ENCODE results near the gene CFAP221.

CFAP221 gene

GRCh38 chr2:119660343-119660658 is 116.1 kb downstream of the CFAP221 start:
- H3K27ac Mint-ChIP-seq = no peak overlapping the region
- H3K36me3 Mint-ChIP-seq (ENCODE audit: low read depth) = no peaks in the 10 kb centered on the region
- no peak overlapping the region for H3K4me3 Mint-ChIP-seq
- no peaks in the 10 kb centered on the region for H3K9me3 Mint-ChIP-seq
- peaks cover 4% of the 10 kb centered on the region for H3K27me3 Mint-ChIP-seq
- H3K4me1 Mint-ChIP-seq (ENCODE audit: low read depth) = peaks cover 2% of the 10 kb centered on the region
- no peak for DNase-seq

GRCh38 chr2:119662297-119662696 is 118.0 kb downstream of the CFAP221 start:
- no peak overlapping the region for H3K27ac Mint-ChIP-seq
- H3K27me3 Mint-ChIP-seq = peaks cover 7% of the 10 kb centered on the region
- no peaks in the 10 kb centered on the region for H3K36me3 Mint-ChIP-seq (ENCODE audit: low read depth)
- H3K9me3 Mint-ChIP-seq = no peaks in the 10 kb centered on the region
- peaks cover 2% of the 10 kb centered on the region for H3K4me1 Mint-ChIP-seq (ENCODE audit: low read depth)
- no peak for DNase-seq
- H3K4me3 Mint-ChIP-seq = no peak overlapping the region

DNA sequence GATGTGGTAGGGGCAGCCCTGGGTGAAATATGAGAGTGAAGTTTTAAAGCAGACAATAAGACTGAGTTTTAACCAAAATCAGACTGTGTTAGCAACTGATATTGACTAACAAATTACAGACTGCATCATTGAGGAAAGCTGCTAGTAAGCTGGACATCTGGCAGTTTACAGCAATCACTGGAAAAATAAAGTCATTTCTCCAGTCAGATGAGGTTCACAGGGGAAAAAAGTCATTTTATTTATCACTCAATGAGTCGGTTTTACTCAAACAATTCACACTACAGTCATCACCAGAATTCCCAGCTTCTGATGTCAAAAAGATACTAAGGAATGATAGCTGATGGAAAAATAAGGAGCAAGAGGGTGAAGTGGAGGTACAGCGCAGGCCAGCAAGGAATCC is 124.3 kb downstream of the CFAP221 start:
- no peak overlapping the region for H3K4me3 Mint-ChIP-seq
- H3K27ac Mint-ChIP-seq = no peak overlapping the region
- no peaks in the 10 kb centered on the region for H3K36me3 Mint-ChIP-seq (ENCODE audit: low read depth)
- H3K27me3 Mint-ChIP-seq = peaks cover 3% of the 10 kb centered on the region
- H3K9me3 Mint-ChIP-seq = no peaks in the 10 kb centered on the region
- no peak for DNase-seq
- H3K4me1 Mint-ChIP-seq (ENCODE audit: low read depth) = peaks cover 3% of the 10 kb centered on the region

DNA sequence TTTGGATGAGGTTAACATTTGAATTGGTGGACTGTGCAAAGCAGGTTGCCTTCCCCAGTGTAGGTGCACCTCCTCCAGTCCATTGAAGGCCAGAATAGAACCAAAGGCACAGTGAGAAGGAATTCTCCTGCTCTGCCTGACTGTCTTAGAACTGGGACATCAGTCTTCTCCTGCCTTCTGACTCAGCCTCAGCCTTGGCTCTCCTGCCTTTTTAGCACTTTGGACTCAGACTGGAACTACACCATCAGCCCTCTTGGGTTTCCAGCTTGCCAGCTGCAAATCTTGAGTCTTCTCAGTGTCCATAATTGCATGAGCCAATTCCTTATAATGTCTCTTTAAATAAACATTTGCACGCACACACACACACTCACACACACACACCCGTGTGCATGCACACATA is 126.8 kb downstream of the CFAP221 start:
- no peak for DNase-seq
- Mint-ChIP-seq H3K4me3 (no peak overlapping the region), H3K27me3 (peaks cover 3% of the 10 kb centered on the region), H3K4me1 (ENCODE audit: low read depth) (peaks cover 3% of the 10 kb centered on the region), H3K9me3 (no peaks in the 10 kb centered on the region), H3K36me3 (ENCODE audit: low read depth) (no peaks in the 10 kb centered on the region), H3K27ac (no peak overlapping the region)

DNA sequence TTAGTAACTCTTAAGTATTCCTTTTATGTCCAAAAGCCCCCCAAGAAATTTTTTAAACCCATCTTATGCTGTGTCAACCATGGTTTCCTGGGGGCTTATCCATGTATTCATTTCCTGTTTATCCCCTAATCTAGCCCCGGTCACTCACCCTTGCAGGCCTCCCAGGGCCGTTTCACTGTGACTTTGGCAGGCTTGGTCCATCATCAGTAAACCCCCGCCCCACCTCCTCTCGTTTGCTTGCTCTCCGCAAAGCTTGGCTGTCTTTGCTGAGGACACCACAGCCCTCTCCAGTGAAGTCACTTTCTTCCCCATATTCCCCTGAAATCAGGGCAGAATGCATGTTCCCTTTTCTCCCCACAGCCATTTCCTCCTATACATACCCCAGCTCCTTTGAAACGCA is 127.5 kb downstream of the CFAP221 start:
- DNase-seq = no peak
- Mint-ChIP-seq H3K9me3 (no peaks in the 10 kb centered on the region), H3K4me1 (ENCODE audit: low read depth) (peaks cover 3% of the 10 kb centered on the region), H3K27me3 (no peaks in the 10 kb centered on the region), H3K27ac (no peak overlapping the region), H3K4me3 (no peak overlapping the region), H3K36me3 (ENCODE audit: low read depth) (no peaks in the 10 kb centered on the region)

- H3K27ac Mint-ChIP-seq = no peak overlapping the region
- peaks cover 3% of the 10 kb centered on the region for H3K4me1 Mint-ChIP-seq (ENCODE audit: low read depth)
- H3K9me3 Mint-ChIP-seq = no peaks in the 10 kb centered on the region
- H3K36me3 Mint-ChIP-seq (ENCODE audit: low read depth) = no peaks in the 10 kb centered on the region
- DNase-seq = no peak
- H3K4me3 Mint-ChIP-seq = no peak overlapping the region
- no peaks in the 10 kb centered on the region for H3K27me3 Mint-ChIP-seq
These were observed 128.1 kb downstream of the CFAP221 start for GRCh38 chr2:119672161-119672862.

DNA sequence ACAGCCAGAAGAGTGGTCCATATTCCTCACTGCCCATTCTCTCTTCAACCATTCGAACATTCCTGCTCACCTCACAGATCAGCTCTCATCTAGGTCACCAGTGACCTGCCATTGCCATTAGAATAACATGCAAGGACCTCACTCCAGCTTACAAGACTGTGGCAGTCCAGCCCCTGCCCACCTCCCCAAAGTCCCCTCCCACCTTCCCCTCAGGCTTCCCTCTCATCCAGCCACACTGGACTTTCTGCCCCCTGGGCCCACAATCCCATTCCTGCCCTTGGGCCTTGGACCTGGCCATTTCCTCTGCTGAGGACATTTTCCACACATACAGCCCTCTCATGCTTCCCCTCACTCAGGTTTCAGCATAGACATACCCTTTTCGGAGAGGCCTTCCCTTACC is 129.5 kb downstream of the CFAP221 start:
- DNase-seq = no peak
- no peaks in the 10 kb centered on the region for H3K36me3 Mint-ChIP-seq (ENCODE audit: low read depth)
- no peak overlapping the region for H3K4me3 Mint-ChIP-seq
- no peaks in the 10 kb centered on the region for H3K27me3 Mint-ChIP-seq
- peaks cover 6% of the 10 kb centered on the region for H3K4me1 Mint-ChIP-seq (ENCODE audit: low read depth)
- no peaks in the 10 kb centered on the region for H3K9me3 Mint-ChIP-seq
- H3K27ac Mint-ChIP-seq = no peak overlapping the region

DNA sequence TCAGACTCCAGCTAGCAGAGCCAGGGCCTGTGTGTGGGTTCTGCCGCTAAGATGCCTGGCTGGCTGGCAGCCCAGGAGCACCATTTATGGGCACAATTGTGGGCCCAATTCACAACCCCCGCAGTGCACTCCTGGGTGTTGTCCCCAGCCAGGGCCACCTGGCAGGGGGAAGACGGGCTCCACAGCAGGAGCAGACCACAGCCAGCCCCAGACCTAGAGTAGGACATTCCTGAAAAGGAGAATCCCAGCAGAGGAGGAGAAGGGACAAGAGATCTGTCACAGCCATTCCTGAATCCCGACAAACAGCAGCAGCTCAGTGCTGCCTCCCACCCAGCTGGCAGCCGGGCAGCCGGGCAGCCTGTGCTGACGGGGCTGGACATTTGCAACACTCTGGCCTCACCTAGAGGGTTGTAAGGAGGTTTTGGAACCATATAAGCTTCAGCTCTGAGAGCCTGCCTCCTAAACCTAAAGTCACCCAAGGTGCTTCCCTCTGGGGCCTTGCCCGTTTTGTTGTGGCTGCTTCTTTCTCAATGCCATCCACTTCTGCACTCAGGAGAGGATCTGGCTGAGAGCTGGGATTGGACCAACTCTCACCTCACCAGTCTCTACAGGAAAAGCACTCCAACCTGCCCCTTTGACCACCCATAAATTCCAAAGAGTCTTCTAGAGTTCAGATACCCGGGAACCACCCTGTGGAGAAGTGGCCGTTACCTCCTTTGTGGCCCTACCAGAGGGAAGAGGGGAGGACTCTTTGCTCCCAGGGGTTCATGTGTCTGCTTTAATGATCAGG is 130.7 kb downstream of the CFAP221 start:
- Mint-ChIP-seq H3K27me3 (no peaks in the 10 kb centered on the region), H3K4me3 (no peak overlapping the region), H3K4me1 (ENCODE audit: low read depth) (peaks cover 13% of the 10 kb centered on the region), H3K27ac (no peak overlapping the region), H3K36me3 (ENCODE audit: low read depth) (peaks cover 9% of the 10 kb centered on the region), H3K9me3 (no peaks in the 10 kb centered on the region)
- no peak for DNase-seq

DNA sequence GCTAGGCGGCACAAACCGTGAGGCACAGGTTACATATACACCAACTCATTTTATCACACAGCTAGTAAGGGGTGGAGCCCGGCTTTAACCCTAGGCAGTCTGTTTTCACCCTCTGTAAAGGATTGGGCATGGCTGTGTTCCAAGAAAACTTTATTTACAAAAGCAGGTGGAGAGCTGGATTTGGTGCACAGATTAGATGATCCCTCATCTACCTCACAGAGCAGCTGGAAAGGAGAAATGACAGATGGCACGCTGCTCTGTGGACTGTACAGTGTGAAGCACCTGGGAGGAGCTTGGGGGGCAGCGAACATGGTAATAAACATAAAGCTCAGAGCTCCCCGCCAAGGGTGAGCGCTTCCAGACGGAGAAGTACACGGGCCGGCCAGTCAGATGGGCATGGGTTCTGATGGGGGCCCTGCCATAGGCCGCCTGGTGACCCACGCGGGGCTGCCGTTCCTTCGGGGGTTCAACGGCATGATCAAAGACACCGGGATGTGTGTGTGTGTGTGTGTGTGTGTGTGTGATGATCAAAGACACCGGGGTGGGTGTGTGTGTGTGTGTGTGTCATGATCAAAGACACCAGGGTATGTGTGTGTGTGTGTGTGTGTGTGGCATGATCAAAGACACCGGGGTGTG is 133.9 kb downstream of the CFAP221 start:
- Mint-ChIP-seq H3K27me3 (no peaks in the 10 kb centered on the region), H3K4me1 (ENCODE audit: low read depth) (peaks cover 39% of the 10 kb centered on the region), H3K36me3 (ENCODE audit: low read depth) (peaks cover 41% of the 10 kb centered on the region), H3K9me3 (no peaks in the 10 kb centered on the region), H3K4me3 (peak overlapping the region; percentile 85), H3K27ac (peak overlapping the region; percentile 66)
- DNase-seq = peak; percentile 50

GRCh38 chr2:119679526-119679837 is 135.2 kb downstream of the CFAP221 start:
- Mint-ChIP-seq H3K27me3 (no peaks in the 10 kb centered on the region), H3K36me3 (ENCODE audit: low read depth) (peaks cover 44% of the 10 kb centered on the region), H3K4me3 (peak overlapping the region; percentile 85), H3K9me3 (no peaks in the 10 kb centered on the region), H3K27ac (peak overlapping the region; percentile 94), H3K4me1 (ENCODE audit: low read depth) (peaks cover 49% of the 10 kb centered on the region)
- no peak for DNase-seq

- H3K36me3 Mint-ChIP-seq (ENCODE audit: low read depth) = peaks cover 44% of the 10 kb centered on the region
- H3K27ac Mint-ChIP-seq = peak overlapping the region; percentile 94
- H3K4me1 Mint-ChIP-seq (ENCODE audit: low read depth) = peaks cover 49% of the 10 kb centered on the region
- no peaks in the 10 kb centered on the region for H3K27me3 Mint-ChIP-seq
- no peaks in the 10 kb centered on the region for H3K9me3 Mint-ChIP-seq
- DNase-seq = no peak
- peak overlapping the region; percentile 85 for H3K4me3 Mint-ChIP-seq
These were observed 135.6 kb downstream of the CFAP221 start for GRCh38 chr2:119679846-119680245.

DNA sequence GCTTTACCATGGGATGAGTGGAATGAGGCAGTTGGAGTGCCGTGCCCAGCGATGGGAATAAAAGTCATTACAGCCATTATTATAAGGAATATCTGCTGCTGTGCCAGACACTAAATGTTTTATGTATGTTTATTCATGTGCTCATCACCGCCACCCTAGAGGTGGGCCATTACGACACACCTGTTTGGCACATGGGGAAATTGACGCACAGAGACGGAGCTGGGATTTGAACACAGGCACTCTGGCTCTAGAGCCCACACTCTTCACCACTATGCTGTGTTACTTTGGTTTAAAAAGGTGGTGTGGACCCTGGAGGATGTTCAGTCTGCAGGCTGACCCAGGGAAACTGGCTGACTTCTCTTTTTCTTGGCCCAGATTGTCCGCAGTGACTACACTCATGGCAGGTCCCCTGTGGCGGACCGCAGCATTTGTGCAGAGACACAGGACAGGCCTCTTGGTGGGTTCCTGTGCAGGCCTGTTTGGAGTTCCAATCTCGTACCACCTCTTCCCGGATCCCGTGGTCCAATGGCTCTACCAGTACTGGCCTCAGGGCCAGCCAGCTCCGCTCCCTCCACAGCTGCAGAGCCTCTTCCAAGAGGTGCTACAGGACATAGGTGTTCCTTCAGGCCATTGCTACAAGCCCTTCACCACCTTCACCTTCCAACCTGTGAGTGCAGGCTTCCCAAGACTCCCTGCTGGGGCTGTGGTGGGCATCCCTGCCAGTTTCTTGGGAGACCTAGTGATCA is 136.4 kb downstream of the CFAP221 start:
- peaks cover 46% of the 10 kb centered on the region for H3K36me3 Mint-ChIP-seq (ENCODE audit: low read depth)
- H3K4me1 Mint-ChIP-seq (ENCODE audit: low read depth) = peaks cover 49% of the 10 kb centered on the region
- H3K27me3 Mint-ChIP-seq = no peaks in the 10 kb centered on the region
- DNase-seq = no peak
- H3K27ac Mint-ChIP-seq = peak overlapping the region; percentile 44
- H3K4me3 Mint-ChIP-seq = peak overlapping the region; percentile 85
- H3K9me3 Mint-ChIP-seq = no peaks in the 10 kb centered on the region

GRCh38 chr2:119681203-119681867 is 137.1 kb downstream of the CFAP221 start:
- peaks cover 49% of the 10 kb centered on the region for H3K4me1 Mint-ChIP-seq (ENCODE audit: low read depth)
- no peaks in the 10 kb centered on the region for H3K9me3 Mint-ChIP-seq
- peaks cover 51% of the 10 kb centered on the region for H3K36me3 Mint-ChIP-seq (ENCODE audit: low read depth)
- H3K27ac Mint-ChIP-seq = no peak overlapping the region
- no peaks in the 10 kb centered on the region for H3K27me3 Mint-ChIP-seq
- DNase-seq = no peak
- H3K4me3 Mint-ChIP-seq = no peak overlapping the region

DNA sequence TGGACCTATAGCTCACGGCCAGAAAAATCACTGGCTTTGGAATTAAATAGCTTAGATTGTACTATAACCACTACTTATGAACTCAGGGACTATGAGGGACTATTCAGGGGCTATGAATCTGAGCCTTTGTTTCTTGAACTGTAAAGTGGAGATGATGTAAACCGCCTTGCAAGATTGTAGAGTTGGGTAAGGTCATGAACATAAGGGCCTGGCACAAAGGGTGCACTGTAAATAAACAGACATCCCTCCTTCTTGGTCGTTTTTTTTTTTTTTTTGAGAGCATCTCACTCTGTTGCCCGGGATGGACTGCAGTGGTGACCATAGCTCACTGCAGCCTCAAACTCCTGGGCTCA is 137.6 kb downstream of the CFAP221 start:
- H3K27ac Mint-ChIP-seq = no peak overlapping the region
- peaks cover 49% of the 10 kb centered on the region for H3K4me1 Mint-ChIP-seq (ENCODE audit: low read depth)
- H3K9me3 Mint-ChIP-seq = no peaks in the 10 kb centered on the region
- no peaks in the 10 kb centered on the region for H3K27me3 Mint-ChIP-seq
- H3K4me3 Mint-ChIP-seq = no peak overlapping the region
- DNase-seq = no peak
- peaks cover 54% of the 10 kb centered on the region for H3K36me3 Mint-ChIP-seq (ENCODE audit: low read depth)

Data from activated T-cell treated with anti-CD3 and anti-CD28 coated beads, Interleukin-2, amount 50 U/mL, for 24 hours (primary cell).